Muscle layer of colon (tissue), 2 donors: ENCODE results near the gene BANP.
"Not testable (repeated sequence)": the region's sequence is repeated elsewhere in the genome, so short reads cannot be mapped to it uniquely, and the experiment has no call there.

Source experiments
- H3K27ac ChIP-seq: one replicate; pipeline ENCODE4 v1.7.0; 2013; ENCODE audit warnings: low read depth, mild to moderate bottlenecking, low read length, moderate library complexity
- H3K27me3 ChIP-seq, 2 donors: one replicate each; pipeline ENCODE4 v1.7.0; 2013; ENCODE audit warnings: low read length in 2 of 2, mild to moderate bottlenecking in 2 of 2; ENCODE audit not compliant: insufficient read depth in 2 of 2, control insufficient read depth in 1 of 2
- H3K36me3 ChIP-seq: one replicate; pipeline ENCODE4 v1.7.0; 2013; ENCODE audit warnings: mild to moderate bottlenecking, low read length; ENCODE audit not compliant: insufficient read depth
- H3K4me1 ChIP-seq: one replicate; pipeline ENCODE4 v1.7.0; 2013; ENCODE audit warnings: mild to moderate bottlenecking, low read length; ENCODE audit not compliant: insufficient read depth
- H3K4me3 ChIP-seq, 2 donors: one replicate each; pipeline ENCODE4 v1.7.0; 2013; ENCODE audit warnings: low read length in 2 of 2, low read depth in 1 of 2, mild to moderate bottlenecking in 1 of 2, moderate library complexity in 1 of 2
- H3K9ac ChIP-seq: one replicate; pipeline ENCODE4 v1.7.0; 2013; ENCODE audit warnings: low read length
- H3K9me3 ChIP-seq: one replicate; pipeline ENCODE4 v1.7.0; 2013; ENCODE audit warnings: mild to moderate bottlenecking, low read length
- donor health status: abdominal sarcoma.
- donor health status: Adenocarcinoma of cecum.

The BANP gene

GRCh38 chr16:87992142-87992541 is 40.9 kb downstream of the BANP start:
- not testable (repeated sequence) for H3K27me3 ChIP-seq, H3K27ac ChIP-seq, H3K36me3 ChIP-seq, H3K4me1 ChIP-seq, H3K9me3 ChIP-seq, H3K4me3 ChIP-seq, H3K9ac ChIP-seq

GRCh38 chr16:87993901-87994300 is 42.7 kb downstream of the BANP start:
- Histone ChIP-seq H3K9ac (no peak overlapping the region), H3K4me3 (no peak overlapping the region), H3K36me3 (no peaks in the 10 kb centered on the region), H3K9me3 (no peaks in the 10 kb centered on the region), H3K27ac (no peak overlapping the region), H3K4me1 (no peaks in the 10 kb centered on the region), H3K27me3 (no peaks in the 10 kb centered on the region)

GRCh38 chr16:87995644-87996043 is 44.4 kb downstream of the BANP start:
- Histone ChIP-seq H3K36me3 (no peaks in the 10 kb centered on the region), H3K4me1 (no peaks in the 10 kb centered on the region), H3K9ac (no peak overlapping the region), H3K9me3 (no peaks in the 10 kb centered on the region), H3K27ac (no peak overlapping the region), H3K27me3 (no peaks in the 10 kb centered on the region), H3K4me3 (no peak overlapping the region)

- no peak overlapping the region for H3K27ac ChIP-seq
- no peak overlapping the region for H3K4me3 ChIP-seq
- H3K4me1 ChIP-seq: no peaks in the 10 kb centered on the region
- no peaks in the 10 kb centered on the region for H3K27me3 ChIP-seq
- H3K9ac ChIP-seq: no peak overlapping the region
- no peaks in the 10 kb centered on the region for H3K36me3 ChIP-seq
- H3K9me3 ChIP-seq: no peaks in the 10 kb centered on the region
These were observed 46.0 kb downstream of the BANP start for GRCh38 chr16:87996962-87997880.

GRCh38 chr16:87998184-87998793 is 47.1 kb downstream of the BANP start:
- not testable (repeated sequence) for H3K4me1 ChIP-seq, H3K4me3 ChIP-seq, H3K36me3 ChIP-seq, H3K9me3 ChIP-seq, H3K27me3 ChIP-seq, H3K9ac ChIP-seq, H3K27ac ChIP-seq

GRCh38 chr16:87998992-87999391 is 47.8 kb downstream of the BANP start:
- H3K9ac ChIP-seq: not testable (repeated sequence)

GRCh38 chr16:88002211-88002610 is 51.0 kb downstream of the BANP start:
- H3K27me3 ChIP-seq: no peaks in the 10 kb centered on the region

More at GRCh38 chr16:87998992-87999391, 47.8 kb downstream of the BANP start:
- not testable (repeated sequence) for H3K27ac ChIP-seq, H3K4me3 ChIP-seq, H3K4me1 ChIP-seq, H3K27me3 ChIP-seq, H3K36me3 ChIP-seq, H3K9me3 ChIP-seq

GRCh38 chr16:88002749-88003148 is 51.5 kb downstream of the BANP start:
- no peaks in the 10 kb centered on the region for H3K27me3 ChIP-seq
- H3K9me3 ChIP-seq: no peaks in the 10 kb centered on the region
- H3K36me3 ChIP-seq: peaks cover 8% of the 10 kb centered on the region
- no peak overlapping the region for H3K4me3 ChIP-seq
- no peaks in the 10 kb centered on the region for H3K4me1 ChIP-seq
- H3K9ac ChIP-seq: no peak overlapping the region
- no peak overlapping the region for H3K27ac ChIP-seq

More at GRCh38 chr16:88002211-88002610, 51.0 kb downstream of the BANP start:
- Histone ChIP-seq H3K9ac (no peak overlapping the region), H3K9me3 (no peaks in the 10 kb centered on the region), H3K36me3 (peaks cover 4% of the 10 kb centered on the region), H3K4me3 (no peak overlapping the region), H3K27ac (no peak overlapping the region), H3K4me1 (no peaks in the 10 kb centered on the region)

- H3K9me3 ChIP-seq: no peaks in the 10 kb centered on the region
- no peak overlapping the region for H3K4me3 ChIP-seq
- H3K36me3 ChIP-seq: peaks cover 13% of the 10 kb centered on the region
- H3K4me1 ChIP-seq: no peaks in the 10 kb centered on the region
- H3K9ac ChIP-seq: no peak overlapping the region
- H3K27me3 ChIP-seq: no peaks in the 10 kb centered on the region
- H3K27ac ChIP-seq: no peak overlapping the region
These were observed 52.1 kb downstream of the BANP start for GRCh38 chr16:88003316-88003715.

GRCh38 chr16:88003736-88004135 is 52.5 kb downstream of the BANP start:
- Histone ChIP-seq H3K36me3 (peaks cover 15% of the 10 kb centered on the region), H3K27ac (no peak overlapping the region), H3K4me3 (no peak overlapping the region), H3K4me1 (no peaks in the 10 kb centered on the region), H3K9me3 (no peaks in the 10 kb centered on the region), H3K27me3 (no peaks in the 10 kb centered on the region), H3K9ac (no peak overlapping the region)

GRCh38 chr16:88004391-88004790 is 53.2 kb downstream of the BANP start:
- H3K4me1 ChIP-seq: no peaks in the 10 kb centered on the region
- no peak overlapping the region for H3K4me3 ChIP-seq
- no peaks in the 10 kb centered on the region for H3K27me3 ChIP-seq
- H3K9ac ChIP-seq: no peak overlapping the region
- no peaks in the 10 kb centered on the region for H3K9me3 ChIP-seq
- no peak overlapping the region for H3K27ac ChIP-seq
- H3K36me3 ChIP-seq: peaks cover 16% of the 10 kb centered on the region
